Retina (tissue), 1 donor: Measurements from ENCODE around the gene MTUS2.
"Not testable (repeated sequence)": the region's sequence is repeated elsewhere in the genome, so short reads cannot be mapped to it uniquely, and the experiment has no call there.

Experiments
- DNase-seq: peaks from one replicate; pipeline ENCODE4 v3.0.0-alpha.2; 2016

Gene MTUS2

GRCh38 chr13:28964803-28965202, 144.7 kb downstream of the MTUS2 start:
- DNase-seq = no peak

DNA sequence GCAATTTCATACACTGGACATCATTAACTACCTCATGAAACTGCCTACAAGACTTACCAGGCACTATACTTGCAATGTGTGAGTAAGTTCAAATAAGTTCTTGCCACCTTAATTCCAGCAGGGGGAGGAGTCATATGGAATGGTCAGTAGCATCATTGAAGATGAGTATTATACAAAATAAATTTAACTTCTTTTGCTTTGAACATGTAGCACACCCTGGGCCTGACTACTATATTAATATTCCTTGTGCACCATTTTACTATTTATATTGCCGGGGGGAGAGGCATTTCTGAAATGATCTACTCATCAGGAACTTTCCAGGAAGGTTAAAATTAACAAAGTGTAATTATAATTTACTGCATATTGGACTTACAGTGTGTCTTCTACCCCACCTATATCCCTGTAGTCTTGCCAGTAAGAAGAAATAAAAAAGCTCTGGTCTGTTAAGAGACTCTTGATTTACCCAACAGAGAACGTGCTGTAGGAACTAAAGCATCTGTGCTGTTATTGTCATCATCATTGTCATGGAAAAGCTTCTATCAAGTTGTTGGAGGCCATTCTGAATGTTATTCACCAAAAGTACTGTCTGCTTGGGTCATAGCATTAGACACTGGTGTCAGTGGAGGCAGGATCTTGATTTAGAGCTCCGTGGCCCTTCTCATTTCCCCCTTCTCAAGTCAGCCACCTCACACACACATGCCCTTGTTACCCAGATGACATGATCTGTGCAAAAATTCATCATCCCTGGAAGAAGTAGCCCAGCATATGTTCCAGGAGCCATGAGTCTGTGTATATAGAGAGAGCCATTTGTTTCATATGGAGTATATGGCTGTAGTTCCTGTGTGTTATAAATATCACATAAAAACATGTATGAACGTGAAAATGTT, 147.1 kb downstream of the MTUS2 start:
- DNase-seq = no peak

- no peak for DNase-seq
These were observed 156.1 kb downstream of the MTUS2 start for GRCh38 chr13:28976195-28976594.

GRCh38 chr13:28976636-28977035, 156.5 kb downstream of the MTUS2 start:
- no peak for DNase-seq

GRCh38 chr13:28978574-28978973, 158.4 kb downstream of the MTUS2 start:
- DNase-seq = no peak

DNA sequence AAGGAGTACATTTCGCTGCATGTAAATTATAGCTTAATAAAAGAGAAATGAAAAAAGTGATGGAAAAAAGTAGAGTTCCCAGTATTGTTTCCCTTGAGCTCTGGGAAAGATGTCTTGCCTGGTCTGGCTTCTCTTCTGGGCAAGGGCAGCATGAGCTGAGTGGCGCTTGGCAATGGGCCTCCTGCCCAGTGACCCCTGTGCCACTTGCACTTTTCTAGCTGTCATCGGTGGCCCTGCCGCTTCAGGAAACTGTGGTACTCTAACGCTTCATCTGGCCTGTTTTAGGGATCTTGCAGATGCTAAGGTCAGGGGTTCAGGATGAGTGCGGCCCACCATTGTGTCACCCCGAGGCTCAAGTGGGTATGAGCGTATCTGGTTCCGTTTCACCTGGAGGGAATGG, 161.4 kb downstream of the MTUS2 start:
- DNase-seq = no peak

DNA sequence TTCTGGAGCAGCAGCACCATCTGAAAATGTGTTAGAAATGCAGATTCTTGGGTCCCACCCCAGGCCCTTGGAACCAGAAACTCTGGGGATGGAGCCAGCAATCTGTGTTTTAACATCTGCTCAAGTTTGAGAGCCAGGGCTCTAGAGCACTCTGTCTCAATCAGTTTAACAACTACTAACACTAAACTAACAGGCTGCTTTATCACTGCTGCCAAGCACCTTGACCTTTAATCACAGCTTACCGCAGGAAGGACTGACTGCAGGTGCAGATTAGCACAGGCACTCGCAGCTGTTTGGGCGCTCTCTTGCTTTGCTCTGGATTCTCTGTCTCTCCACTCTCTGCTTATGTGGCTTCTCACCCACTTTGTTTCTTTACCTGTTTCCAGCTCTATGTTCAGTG, 163.5 kb downstream of the MTUS2 start:
- no peak for DNase-seq

- DNase-seq = no peak
These were observed 164.2 kb downstream of the MTUS2 start for GRCh38 chr13:28984326-28984725.

DNA sequence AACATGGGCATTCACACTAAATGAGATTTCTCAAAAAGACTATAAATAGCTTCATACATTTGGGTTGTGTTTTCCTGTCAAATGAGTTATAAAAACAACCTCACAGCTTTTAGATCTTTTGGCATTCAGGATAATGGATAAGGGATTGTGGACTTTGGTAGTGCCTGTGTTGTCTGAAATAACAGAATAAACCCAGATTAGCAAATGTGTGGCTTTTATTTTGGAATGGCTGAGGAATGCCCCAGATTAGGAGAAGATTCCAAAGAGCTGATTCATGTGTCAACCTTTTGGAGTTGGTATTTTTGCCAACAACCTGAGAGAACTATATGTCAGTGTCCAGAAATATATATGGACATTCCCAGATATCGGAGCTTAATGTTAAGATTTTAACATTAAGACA, 164.7 kb downstream of the MTUS2 start:
- no peak for DNase-seq

DNA sequence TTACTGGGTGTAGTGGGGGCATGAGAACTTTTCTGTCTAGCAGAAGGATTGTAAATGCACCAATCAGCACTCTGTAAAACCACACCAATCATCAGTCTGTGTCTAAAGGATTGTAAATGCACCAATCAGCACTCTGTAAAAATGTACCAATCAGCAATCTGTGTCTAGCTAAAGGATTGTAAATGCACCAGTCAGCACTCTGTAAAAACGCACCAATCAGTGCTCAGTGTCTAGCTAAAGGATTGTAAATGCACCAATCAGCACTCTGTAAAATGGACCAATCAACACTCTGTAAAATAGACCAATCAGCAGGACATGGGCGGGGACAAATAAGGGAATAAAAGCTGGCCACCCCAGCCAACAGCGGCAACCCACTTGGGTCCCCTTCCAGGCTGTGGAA, 170.2 kb downstream of the MTUS2 start:
- DNase-seq = not testable (repeated sequence)

DNA sequence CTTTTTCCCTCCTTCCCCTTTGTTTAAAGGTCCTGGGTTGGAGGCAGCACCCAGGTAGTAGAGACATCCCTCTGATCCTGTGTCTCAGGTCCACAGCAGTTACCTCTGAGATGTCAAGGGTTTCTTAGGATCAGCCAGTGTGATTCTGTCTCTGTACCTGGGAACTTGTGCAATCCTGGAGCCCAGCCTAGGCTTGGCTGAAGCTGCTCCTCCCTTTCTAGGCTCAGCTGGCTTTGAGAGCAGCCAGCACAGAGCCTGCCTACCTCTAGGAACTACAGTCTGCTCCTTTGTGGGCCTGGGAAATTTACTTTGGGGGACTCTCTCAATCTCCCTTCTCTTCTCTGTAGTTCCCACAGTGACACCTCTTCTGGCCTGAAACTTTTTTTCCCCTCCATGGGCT, 171.6 kb downstream of the MTUS2 start:
- DNase-seq = no peak

DNA sequence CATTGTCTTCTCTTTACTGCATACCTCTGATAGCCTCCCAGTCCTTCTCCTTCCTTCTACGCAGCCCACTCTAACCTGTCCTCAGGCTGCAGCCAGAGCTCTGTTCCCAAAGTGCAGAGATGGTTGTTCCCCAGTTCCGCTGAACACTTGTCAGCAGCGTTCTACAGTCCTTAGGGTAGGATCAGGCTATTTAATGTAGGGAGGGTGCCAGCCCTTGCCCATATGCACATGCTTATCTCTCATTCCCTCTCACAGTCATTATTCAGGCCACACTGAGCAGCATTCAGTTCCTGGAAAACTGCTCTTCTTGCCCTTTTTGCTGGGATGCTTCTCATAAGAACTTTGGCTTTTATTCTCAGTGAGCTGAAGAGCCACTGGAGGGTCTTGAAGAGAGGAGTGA, 180.7 kb downstream of the MTUS2 start:
- DNase-seq = no peak

GRCh38 chr13:29005035-29005762, 185.1 kb downstream of the MTUS2 start:
- no peak for DNase-seq

DNA sequence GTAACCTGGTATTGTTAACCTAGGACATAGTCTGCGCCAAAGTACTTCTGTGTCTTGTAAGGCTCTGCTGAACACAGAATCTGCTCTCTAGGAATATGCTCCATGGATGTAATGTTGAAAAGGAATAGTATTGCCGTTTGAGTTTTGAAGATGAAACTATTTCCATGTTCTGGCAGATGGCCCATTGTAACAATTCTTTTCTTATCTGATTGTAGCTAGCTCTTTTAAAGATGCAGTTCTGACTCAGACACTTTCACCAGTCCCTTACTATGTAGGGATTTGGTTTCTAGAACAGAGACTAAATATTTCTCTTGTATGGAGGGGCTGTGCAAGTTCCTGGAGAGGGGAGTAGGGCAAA, 185.6 kb downstream of the MTUS2 start:
- no peak for DNase-seq

- DNase-seq = no peak
These were observed 186.3 kb downstream of the MTUS2 start for GRCh38 chr13:29006359-29006850.

GRCh38 chr13:29008296-29008695, 188.2 kb downstream of the MTUS2 start:
- DNase-seq = no peak

GRCh38 chr13:29020314-29020713, 200.2 kb downstream of the MTUS2 start:
- DNase-seq = no peak

GRCh38 chr13:29021311-29021710, 201.2 kb downstream of the MTUS2 start:
- no peak for DNase-seq

DNA sequence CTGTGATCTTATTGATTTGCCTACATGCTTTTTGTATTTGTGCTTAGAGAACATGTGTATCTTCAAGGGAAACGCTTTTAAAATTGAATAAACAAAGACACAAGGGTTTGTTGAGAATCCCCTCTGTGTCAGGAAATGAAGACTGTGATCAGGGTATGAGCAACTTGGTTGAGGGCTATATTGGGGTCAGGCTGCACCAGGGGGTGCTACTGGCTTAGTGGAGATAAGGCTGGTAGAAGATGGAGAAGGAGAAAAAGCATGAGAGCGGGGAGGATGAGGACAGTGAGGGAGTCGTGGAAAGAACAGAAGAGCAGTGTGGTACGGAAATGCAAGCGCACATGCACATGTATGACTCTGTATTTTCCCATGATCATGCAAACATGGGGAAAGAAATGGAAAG, 201.6 kb downstream of the MTUS2 start:
- DNase-seq = no peak

DNA sequence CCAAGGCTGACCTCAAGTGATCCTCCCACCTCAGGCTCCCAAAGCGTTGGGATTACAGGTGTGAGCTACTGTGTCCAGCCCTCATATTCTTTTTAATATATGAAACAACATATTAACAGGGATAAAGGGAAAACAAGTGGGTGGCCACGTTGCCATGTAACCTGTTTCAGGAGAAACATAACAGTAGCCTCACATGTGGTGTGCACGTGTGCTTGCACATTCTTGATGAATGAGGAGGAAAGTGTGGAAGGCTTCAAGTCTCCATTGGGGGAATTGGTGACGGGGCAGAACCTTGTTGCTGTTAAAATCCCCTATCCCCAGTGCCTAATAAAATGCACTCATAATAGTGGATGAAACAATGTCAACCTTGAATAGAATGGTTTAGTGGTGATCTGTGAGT, 202.3 kb downstream of the MTUS2 start:
- no peak for DNase-seq

DNA sequence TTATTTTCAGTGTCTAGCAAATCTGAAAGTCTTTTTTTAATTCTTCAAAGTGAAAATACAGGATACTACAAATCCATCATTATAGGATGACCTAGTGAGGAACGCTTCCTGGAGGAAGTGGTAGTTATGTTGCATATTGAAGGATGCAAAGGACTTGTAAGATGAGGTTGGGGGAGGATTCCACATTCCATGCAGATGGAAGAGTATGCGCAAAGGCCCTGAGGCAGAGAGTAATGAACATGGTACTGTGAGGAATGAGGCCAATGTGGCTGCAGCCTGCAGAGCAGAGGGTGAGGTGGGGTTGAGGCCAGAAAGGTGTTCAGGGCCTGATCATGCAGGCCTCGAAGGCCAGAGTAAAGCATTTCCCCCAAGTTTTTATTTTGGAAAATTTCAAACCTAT, 202.8 kb downstream of the MTUS2 start:
- no peak for DNase-seq

DNA sequence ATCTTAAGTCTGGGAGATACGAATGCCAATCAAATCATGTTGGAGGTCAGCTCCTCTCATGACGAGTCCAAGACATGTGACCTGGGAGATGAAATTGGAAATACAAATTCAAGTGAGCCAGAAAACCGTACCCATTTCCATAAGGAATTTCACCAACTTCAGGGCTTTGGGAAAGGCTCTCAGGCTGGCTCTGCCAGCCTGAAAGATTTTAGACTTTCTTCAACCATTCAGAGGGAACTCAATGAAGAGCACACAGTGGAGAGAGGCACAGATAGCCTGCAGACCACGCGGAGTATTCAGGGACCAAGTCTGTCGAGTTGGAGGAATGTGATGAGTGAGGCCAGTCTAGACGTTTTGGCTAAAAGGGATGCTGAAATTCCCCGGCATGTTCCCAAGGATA, 204.6 kb downstream of the MTUS2 start:
- no peak for DNase-seq

DNA sequence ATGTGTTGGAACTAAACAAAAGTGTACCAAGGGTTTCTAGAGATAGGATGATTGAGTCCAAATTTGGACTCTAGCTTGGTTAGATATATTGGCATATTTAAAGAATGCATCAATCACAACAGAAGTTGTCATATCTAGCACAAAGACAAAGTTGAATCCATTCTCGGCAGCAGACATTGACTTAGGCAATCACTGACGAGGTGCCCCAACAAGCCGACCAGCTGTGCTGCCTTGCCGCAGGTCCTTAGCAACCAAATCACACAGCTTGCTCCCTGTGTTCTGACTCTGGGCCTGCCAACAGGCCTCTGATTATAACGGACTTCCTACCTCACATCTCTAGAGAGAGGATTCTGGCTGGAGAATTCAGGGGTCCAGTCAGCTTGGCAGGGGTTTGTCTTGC, 208.7 kb downstream of the MTUS2 start:
- no peak for DNase-seq

DNA sequence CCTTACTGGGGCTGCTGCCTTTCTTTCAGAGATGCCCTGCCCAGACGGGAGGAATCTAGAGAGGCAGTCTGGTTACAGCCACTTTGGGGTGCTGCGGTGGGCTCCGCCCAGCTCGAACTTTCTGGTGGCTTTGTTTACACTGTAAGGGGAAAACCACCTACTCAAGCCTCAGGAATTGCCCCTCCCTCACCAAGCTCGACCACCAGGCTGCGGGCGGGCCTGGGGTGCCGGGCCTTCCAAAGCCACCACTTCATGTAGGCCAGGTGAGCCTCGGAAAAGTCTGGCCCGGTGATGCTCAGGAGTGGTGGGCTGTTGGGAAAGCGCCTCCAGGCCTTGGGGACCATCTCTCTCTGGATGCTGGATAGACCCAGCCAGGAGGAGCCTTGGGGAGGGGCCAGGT, 218.6 kb downstream of the MTUS2 start:
- no peak for DNase-seq
